ENCODE data around the gene KLK13. TPM values are rescaled to one million over a fixed set of nuclear protein-coding genes. Genes with fewer than 3 reads are reported as not detected.

The KLK13 gene
- total and polyA plus RNA-seq, 2 donors from 2014 or later, result not detected

GRCh38 chr19:51020988-51021651, 43.8 kb downstream of the KLK13 start:
- DNase-seq (peak in 3 of 5 donors; percentile 39 to 80 (median 69)), FAIRE-seq (no peak)
- no peak overlapping the region for H3K4me3 ChIP-seq (ENCODE audit: low read length in 3 of 3)
- no peak overlapping the region for H3K9ac ChIP-seq (ENCODE audit: low read length in 3 of 3)
- no peaks in the 10 kb centered on the region for H3K4me1 ChIP-seq (ENCODE audit: control insufficient read depth in 2 of 3, insufficient read depth in 2 of 3, low read depth in 1 of 3, low read length in 3 of 3)
- peaks cover 8% of the 10 kb centered on the region for H3K27me3 ChIP-seq (ENCODE audit: control insufficient read depth, insufficient read depth, low read length)
- H3K36me3 ChIP-seq (ENCODE audit: control insufficient read depth in 2 of 3, insufficient read depth in 3 of 3, low read length in 3 of 3), result no peaks in the 10 kb centered on the region
- TF ChIP-seq CTCF (IDR thresholded peaks at IDR 0.05; ENCODE audit: borderline replicate concordance, extremely low read depth, insufficient read depth), result peak; percentile 31
- H3K9me3 ChIP-seq (ENCODE audit: control insufficient read depth in 2 of 3, insufficient read depth in 1 of 3, low read length in 3 of 3), result no peaks in the 10 kb centered on the region
- intact Hi-C loops (cut with DNase I), result no loop called here
- H3K27ac ChIP-seq (ENCODE audit: low read depth in 2 of 2, low read length in 2 of 2), result no peak overlapping the region

- Histone ChIP-seq H3K36me3 (ENCODE audit: control insufficient read depth in 2 of 3, insufficient read depth in 3 of 3, low read length in 3 of 3) (no peaks in the 10 kb centered on the region), H3K27ac (ENCODE audit: low read depth in 2 of 2, low read length in 2 of 2) (no peak within 1 kb of the TSS), H3K4me1 (ENCODE audit: control insufficient read depth in 2 of 3, insufficient read depth in 2 of 3, low read depth in 1 of 3, low read length in 3 of 3) (no peaks in the 10 kb centered on the region), H3K4me3 (ENCODE audit: low read length in 3 of 3) (no peak within 1 kb of the TSS), H3K9me3 (ENCODE audit: control insufficient read depth in 2 of 3, insufficient read depth in 1 of 3, low read length in 3 of 3) (no peaks in the 10 kb centered on the region), H3K27me3 (ENCODE audit: control insufficient read depth, insufficient read depth, low read length) (peaks cover 8% of the 10 kb centered on the region), H3K9ac (ENCODE audit: low read length in 3 of 3) (no peak within 1 kb of the TSS)
- FAIRE-seq (no peak), DNase-seq (peak in 1 of 5 donors; percentile 70)
- intact Hi-C loops (cut with DNase I), result no loop called here
- no peak for TF ChIP-seq CTCF (IDR thresholded peaks at IDR 0.05; ENCODE audit: borderline replicate concordance, extremely low read depth, insufficient read depth)
These were observed 45.4 kb downstream of the KLK13 start, which contains the start of gene KLK10 for GRCh38 chr19:51019544-51019925. Gene KLK10 (minus strand): TSS chr19:51019709. CDS start chr19:51019130, 579 bp downstream.

GRCh38 chr19:51018745-51019543, 45.9 kb downstream of the KLK13 start:
- Histone ChIP-seq H3K36me3 (ENCODE audit: control insufficient read depth in 2 of 3, insufficient read depth in 3 of 3, low read length in 3 of 3) (no peaks in the 10 kb centered on the region), H3K27me3 (ENCODE audit: control insufficient read depth, insufficient read depth, low read length) (peaks cover 8% of the 10 kb centered on the region), H3K27ac (ENCODE audit: low read depth in 2 of 2, low read length in 2 of 2) (no peak overlapping the region), H3K4me3 (ENCODE audit: low read length in 3 of 3) (no peak overlapping the region), H3K9ac (ENCODE audit: low read length in 3 of 3) (no peak overlapping the region), H3K4me1 (ENCODE audit: control insufficient read depth in 2 of 3, insufficient read depth in 2 of 3, low read depth in 1 of 3, low read length in 3 of 3) (no peaks in the 10 kb centered on the region), H3K9me3 (ENCODE audit: control insufficient read depth in 2 of 3, insufficient read depth in 1 of 3, low read length in 3 of 3) (no peaks in the 10 kb centered on the region)
- no peak for TF ChIP-seq CTCF (IDR thresholded peaks at IDR 0.05; ENCODE audit: borderline replicate concordance, extremely low read depth, insufficient read depth)
- FAIRE-seq, result no peak
- peak in 3 of 5 donors; percentile 19 to 50 (median 33) for DNase-seq
- intact Hi-C loops (cut with DNase I), result no loop called here

Data from kidney (tissue), 14 donors.